Stimulated activated naive CD4-positive, alpha-beta T cell treated with Interleukin-2 at 50 U/mL for 16 hours (primary cell): ENCODE data around the gene RGMA.
"Not testable (repeated sequence)": the region's sequence is repeated elsewhere in the genome, so short reads cannot be mapped to it uniquely, and the experiment has no call there.

Source experiments
- DNase-seq: peaks from one replicate; lab custom pipeline; 2025; lab: John Stamatoyannopoulos, UW

Gene RGMA

GRCh38 chr15:93066834-93067648 lies 22.0 kb downstream of the RGMA start:
- DNase-seq, result no peak

GRCh38 chr15:93066224-93066681 lies 22.8 kb downstream of the RGMA start:
- DNase-seq, result no peak

GRCh38 chr15:93065641-93066045 lies 23.4 kb downstream of the RGMA start:
- DNase-seq, result no peak

- no peak for DNase-seq
These were observed 25.0 kb downstream of the RGMA start for GRCh38 chr15:93063796-93064690.

GRCh38 chr15:93063262-93063671 lies 25.7 kb downstream of the RGMA start:
- DNase-seq, result no peak

GRCh38 chr15:93062628-93063261 lies 26.3 kb downstream of the RGMA start:
- DNase-seq, result not testable (repeated sequence)

GRCh38 chr15:93060336-93061248 lies 28.4 kb downstream of the RGMA start:
- DNase-seq, result no peak

- no peak for DNase-seq
These were observed 29.6 kb downstream of the RGMA start for GRCh38 chr15:93059442-93059841.

- DNase-seq, result no peak
These were observed 30.0 kb downstream of the RGMA start for GRCh38 chr15:93058904-93059427.

GRCh38 chr15:93058128-93058527 lies 30.9 kb downstream of the RGMA start:
- no peak for DNase-seq

GRCh38 chr15:93057618-93058017 lies 31.4 kb downstream of the RGMA start:
- no peak for DNase-seq

- DNase-seq, result no peak
These were observed 32.2 kb downstream of the RGMA start for GRCh38 chr15:93056836-93057235.

GRCh38 chr15:93055211-93055610 lies 33.8 kb downstream of the RGMA start:
- no peak for DNase-seq

GRCh38 chr15:93052090-93052879 lies 36.7 kb downstream of the RGMA start:
- DNase-seq, result no peak

GRCh38 chr15:93051236-93052089 lies 37.5 kb downstream of the RGMA start:
- DNase-seq, result no peak

GRCh38 chr15:93050648-93051047 lies 38.4 kb downstream of the RGMA start:
- DNase-seq, result no peak

GRCh38 chr15:93049914-93050578 lies 39.0 kb downstream of the RGMA start:
- DNase-seq, result no peak

- DNase-seq, result no peak
These were observed 39.8 kb downstream of the RGMA start for GRCh38 chr15:93049233-93049632.

- no peak for DNase-seq
These were observed 40.3 kb downstream of the RGMA start for GRCh38 chr15:93048759-93049161.
